Mesothelial cell of epicardium (in vitro differentiated cells): ENCODE measurements around the gene OR5I1. TPM values are rescaled to one million over a fixed set of nuclear protein-coding genes. Genes with fewer than 3 reads are reported as not detected.
"Not testable (repeated sequence)": the region's sequence is repeated elsewhere in the genome, so short reads cannot be mapped to it uniquely, and the experiment has no call there.

Experiments
- DNase-seq, 2 experiments: peaks; one replicate each; pipeline ENCODE4 v3.0.0; 2021; ENCODE audit warnings: low spot score in 2 of 2; ENCODE audit not compliant: unreplicated experiment in 2 of 2
- H3K27ac Mint-ChIP-seq: 2 replicates; pipeline ENCODE4 v1.8.0; 2021; ENCODE audit warnings: mixed read lengths
- H3K27me3 Mint-ChIP-seq: 2 replicates; pipeline ENCODE4 v1.8.0; 2021; ENCODE audit warnings: low read depth, mixed read lengths
- H3K36me3 Mint-ChIP-seq: 2 replicates; pipeline ENCODE4 v1.8.0; 2021; ENCODE audit warnings: mixed read lengths
- H3K4me1 Mint-ChIP-seq: 2 replicates; pipeline ENCODE4 v1.8.0; 2021; ENCODE audit warnings: mixed read lengths
- H3K4me3 Mint-ChIP-seq: 2 replicates; pipeline ENCODE4 v1.8.0; 2021; ENCODE audit warnings: mild to moderate bottlenecking, moderate library complexity, mixed read lengths
- H3K9me3 Mint-ChIP-seq: 2 replicates; pipeline ENCODE4 v1.8.0; 2021; ENCODE audit warnings: mixed read lengths
- CTCF ChIP-seq: fragments of 200-600 bp; sonication (generic); IDR thresholded peaks from one replicate; pipeline ENCODE4 v1.5.0; 2021; ENCODE audit warnings: antibody characterized with exemption; ENCODE audit not compliant: unreplicated experiment
- total RNA-seq: library from RNA; stranded (reverse); gene quantifications from 3 replicates; pipeline ENCODE4 v1.2.1, GENCODE V29; 2021

The OR5I1 gene
- total RNA-seq, 1 donor from 2014 or later, result not detected

GRCh38 chr11:55895216-55895615 lies 41.0 kb downstream of the OR5I1 start:
- H3K4me3 Mint-ChIP-seq, result no peak overlapping the region
- H3K4me1 Mint-ChIP-seq, result no peaks in the 10 kb centered on the region
- H3K9me3 Mint-ChIP-seq, result peaks cover 49% of the 10 kb centered on the region
- no peaks in the 10 kb centered on the region for H3K27me3 Mint-ChIP-seq
- no peak for DNase-seq
- TF ChIP-seq CTCF, result no peak
- H3K27ac Mint-ChIP-seq, result no peak overlapping the region
- H3K36me3 Mint-ChIP-seq, result no peaks in the 10 kb centered on the region

GRCh38 chr11:55885481-55885880 lies 50.7 kb downstream of the OR5I1 start:
- H3K27ac Mint-ChIP-seq, H3K4me3 Mint-ChIP-seq, DNase-seq, H3K36me3 Mint-ChIP-seq, H3K4me1 Mint-ChIP-seq, H3K27me3 Mint-ChIP-seq: not testable (repeated sequence)
- H3K9me3 Mint-ChIP-seq, result peaks cover 57% of the 10 kb centered on the region

Other genes starting within 250 kb of the OR5I1 start
- gene OR5D13, start 163.0 kb downstream of the OR5I1 start, total RNA-seq, result not detected in 3 replicates
- gene OR5D14, start 140.8 kb downstream of the OR5I1 start, total RNA-seq, result not detected in 3 replicates
- gene OR5L1, start 125.0 kb downstream of the OR5I1 start, total RNA-seq, result not detected in 3 replicates
- gene OR5D18, start 116.8 kb downstream of the OR5I1 start, total RNA-seq, result not detected in 3 replicates
- gene OR5L2, start 109.2 kb downstream of the OR5I1 start, total RNA-seq, result not detected in 3 replicates
- not detected in 3 replicates for gene OR5D16, start 97.6 kb downstream of the OR5I1 start, total RNA-seq
- gene TRIM51, start 53.1 kb downstream of the OR5I1 start, total RNA-seq, result not detected in 3 replicates
- not detected in 3 replicates for gene OR5W2, start 21.8 kb downstream of the OR5I1 start, total RNA-seq
- not detected in 3 replicates for gene OR10AG1, start 33.5 kb upstream of the OR5I1 start, total RNA-seq
- gene OR5F1, start 58.2 kb upstream of the OR5I1 start, total RNA-seq, result not detected in 3 replicates
- not detected in 3 replicates for gene OR5AS1, start 91.3 kb upstream of the OR5I1 start, total RNA-seq
- gene OR8I2, start 156.9 kb upstream of the OR5I1 start, total RNA-seq, result not detected in 3 replicates
- gene OR8H2, start 167.3 kb upstream of the OR5I1 start, total RNA-seq, result not detected in 3 replicates
- gene OR8H3, start 186.0 kb upstream of the OR5I1 start, total RNA-seq, result not detected in 3 replicates
- gene OR8J3, start 203.8 kb upstream of the OR5I1 start, total RNA-seq, result not detected in 3 replicates
- gene OR8K5, start 223.9 kb upstream of the OR5I1 start, total RNA-seq, result not detected in 3 replicates
- gene OR5J2, start 240.2 kb upstream of the OR5I1 start, total RNA-seq, result not detected in 3 replicates